Measurements from ENCODE around the gene FUBP1.

FUBP1 gene

DNA sequence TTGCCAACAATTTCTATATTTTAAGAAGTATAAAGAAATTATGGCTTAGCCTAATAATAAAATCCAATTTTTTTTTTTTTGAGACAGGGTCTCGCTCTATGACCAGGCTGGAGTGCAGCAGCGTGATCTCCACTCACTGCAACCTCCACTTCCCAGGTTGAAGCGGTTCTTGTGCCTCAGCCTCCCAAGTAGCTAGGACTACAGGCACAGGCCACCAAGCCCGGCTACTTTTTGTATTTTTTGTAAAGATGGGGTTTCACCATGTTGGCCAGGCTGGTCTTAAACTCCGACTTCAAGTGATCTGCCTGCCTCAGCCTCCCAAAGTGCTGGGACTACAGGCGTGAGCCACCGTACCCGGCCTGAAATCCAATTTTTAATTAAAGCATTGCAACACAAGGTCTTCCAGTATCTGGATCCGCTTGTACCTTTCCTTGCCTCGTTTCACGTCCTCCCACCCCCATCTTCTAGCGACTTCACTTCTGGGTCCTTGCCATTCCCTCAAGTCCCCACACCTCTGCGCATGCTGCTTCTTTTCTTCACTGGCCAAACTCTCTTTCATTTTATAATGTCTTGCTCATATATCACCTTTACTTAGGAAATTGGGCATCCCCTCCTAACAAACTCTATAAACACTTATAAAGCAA is 2.3 kb downstream of the FUBP1 start:
- TF ChIP-seq, protein P1, sequence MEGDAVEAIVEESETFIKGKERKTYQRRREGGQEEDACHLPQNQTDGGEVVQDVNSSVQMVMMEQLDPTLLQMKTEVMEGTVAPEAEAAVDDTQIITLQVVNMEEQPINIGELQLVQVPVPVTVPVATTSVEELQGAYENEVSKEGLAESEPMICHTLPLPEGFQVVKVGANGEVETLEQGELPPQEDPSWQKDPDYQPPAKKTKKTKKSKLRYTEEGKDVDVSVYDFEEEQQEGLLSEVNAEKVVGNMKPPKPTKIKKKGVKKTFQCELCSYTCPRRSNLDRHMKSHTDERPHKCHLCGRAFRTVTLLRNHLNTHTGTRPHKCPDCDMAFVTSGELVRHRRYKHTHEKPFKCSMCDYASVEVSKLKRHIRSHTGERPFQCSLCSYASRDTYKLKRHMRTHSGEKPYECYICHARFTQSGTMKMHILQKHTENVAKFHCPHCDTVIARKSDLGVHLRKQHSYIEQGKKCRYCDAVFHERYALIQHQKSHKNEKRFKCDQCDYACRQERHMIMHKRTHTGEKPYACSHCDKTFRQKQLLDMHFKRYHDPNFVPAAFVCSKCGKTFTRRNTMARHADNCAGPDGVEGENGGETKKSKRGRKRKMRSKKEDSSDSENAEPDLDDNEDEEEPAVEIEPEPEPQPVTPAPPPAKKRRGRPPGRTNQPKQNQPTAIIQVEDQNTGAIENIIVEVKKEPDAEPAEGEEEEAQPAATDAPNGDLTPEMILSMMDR (conservative IDR thresholded peaks at IDR 0.05), result no peak
- no peak for TF ChIP-seq ZFX (IDR thresholded peaks at IDR 0.05)
- H3K27ac ChIP-seq, result peak overlapping the region; percentile 42

GRCh38 chr1:77975907-77976306 is 3.0 kb downstream of the FUBP1 start:
- H3K27ac ChIP-seq, result no peak overlapping the region
- no peak for TF ChIP-seq ZFX (IDR thresholded peaks at IDR 0.05)
- TF ChIP-seq, protein P1 (conservative IDR thresholded peaks at IDR 0.05), result no peak

GRCh38 chr1:77975386-77975785 is 3.5 kb downstream of the FUBP1 start:
- no peak overlapping the region for H3K27ac ChIP-seq
- TF ChIP-seq ZFX (IDR thresholded peaks at IDR 0.05), result no peak
- TF ChIP-seq, protein P1 (conservative IDR thresholded peaks at IDR 0.05), result no peak

GRCh38 chr1:77972080-77972479 is 6.8 kb downstream of the FUBP1 start:
- no peak for TF ChIP-seq ZFX (IDR thresholded peaks at IDR 0.05)
- TF ChIP-seq, protein P1 (conservative IDR thresholded peaks at IDR 0.05), result no peak
- no peak overlapping the region for H3K27ac ChIP-seq

DNA sequence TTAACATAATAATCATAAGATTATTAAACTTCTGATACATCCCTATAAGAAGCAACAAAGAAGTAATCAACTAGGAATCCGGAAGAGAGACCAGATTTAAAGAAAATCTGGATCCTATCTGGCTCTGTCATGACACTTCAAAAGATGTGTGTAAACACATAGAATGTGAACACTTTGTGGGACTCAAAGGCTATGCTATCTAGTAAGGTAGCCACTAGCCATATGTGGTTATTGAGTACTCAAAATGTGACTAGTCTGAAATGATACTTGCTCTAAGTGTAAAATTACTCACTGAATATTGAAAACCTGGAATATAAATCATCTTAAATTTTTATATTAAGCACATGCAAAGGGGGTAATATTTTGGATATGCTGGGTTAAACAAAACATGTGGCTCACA is 8.7 kb downstream of the FUBP1 start:
- no peak for TF ChIP-seq ZFX (IDR thresholded peaks at IDR 0.05)
- TF ChIP-seq, protein P1 (conservative IDR thresholded peaks at IDR 0.05), result no peak
- no peak overlapping the region for H3K27ac ChIP-seq

DNA sequence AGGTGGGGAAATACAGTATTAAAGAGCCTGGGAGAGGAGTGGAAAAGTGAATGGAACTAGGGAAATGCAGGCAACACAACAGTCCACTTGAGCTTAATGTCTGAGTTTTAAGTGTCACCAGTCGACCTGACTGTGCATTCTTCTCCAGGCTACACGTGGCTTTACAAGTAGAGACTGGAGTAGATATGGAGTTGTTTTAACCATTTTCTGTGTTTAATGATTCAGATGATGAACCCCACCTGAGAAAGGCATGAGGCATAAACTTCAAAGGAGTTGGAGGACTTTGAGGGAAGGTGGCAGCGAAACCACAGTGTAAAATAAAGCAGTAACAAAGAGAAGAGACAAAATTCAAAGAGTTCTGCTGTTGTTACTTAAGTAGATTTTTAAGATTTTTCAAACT is 12.6 kb downstream of the FUBP1 start:
- TF ChIP-seq, protein P1 (conservative IDR thresholded peaks at IDR 0.05), result no peak
- no peak for TF ChIP-seq ZFX (IDR thresholded peaks at IDR 0.05)
- no peak overlapping the region for H3K27ac ChIP-seq

DNA sequence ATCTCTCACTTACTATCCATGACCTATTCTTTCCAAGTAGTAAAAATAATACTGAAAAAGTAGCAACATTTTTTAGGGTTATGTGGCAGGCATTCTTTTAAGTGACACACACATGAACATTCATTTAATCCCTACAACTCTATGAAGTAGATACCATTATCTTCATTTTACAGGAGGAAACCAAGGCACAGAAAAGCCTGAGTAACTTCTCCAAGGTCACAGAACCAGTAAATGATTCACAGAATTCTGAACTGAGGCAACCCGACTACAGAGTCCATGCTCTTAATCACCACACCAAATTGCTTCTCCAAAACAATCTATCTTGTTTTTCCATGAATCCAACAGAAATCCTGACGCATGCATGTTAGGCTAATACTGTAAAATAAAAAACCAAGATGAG is 17.5 kb downstream of the FUBP1 start:
- TF ChIP-seq, protein P1 (conservative IDR thresholded peaks at IDR 0.05), result no peak
- no peak for TF ChIP-seq ZFX (IDR thresholded peaks at IDR 0.05)
- H3K27ac ChIP-seq, result no peak overlapping the region

Measured in C4-2B (cell line).